A673 (cell line): ENCODE measurements around the gene PFN2. TPM values are rescaled to one million over a fixed set of nuclear protein-coding genes. Genes with fewer than 3 reads are reported as not detected.
"Not testable (repeated sequence)": the region's sequence is repeated elsewhere in the genome, so short reads cannot be mapped to it uniquely, and the experiment has no call there.

ENCODE experiments used
- BruUV-seq: library from RNA; stranded (reverse); fragments of 400-500 nt; replicated peaks from 2 replicates; lab custom pipeline; 2021; lab: Mats Ljungman, UMichigan
- CTCF ChIA-PET: fragments of 300-600 bp; sonication (Branson Sonifier 250); formaldehyde crosslinking; loops from one replicate; lab custom pipeline; 2022; ENCODE audit warnings: antibody characterized with exemption; lab: Charles Lee
- POLR2A ChIA-PET: fragments of 300-600 bp; sonication (Branson Sonifier 250); formaldehyde crosslinking; loops from one replicate; lab custom pipeline; 2022; ENCODE audit warnings: antibody characterized with exemption; ENCODE audit not compliant: low non-redundant PET; lab: Charles Lee
- DNase-seq: peaks from one replicate; pipeline ENCODE4 v3.0.0-alpha.2; 2015; ENCODE audit warnings: low spot score
- H3K27ac ChIP-seq: fragments of 200-600 bp; sonication (generic); 2 replicates; pipeline ENCODE4 v1.5.1; 2016; ENCODE audit warnings: mixed run types, low read depth, mild to moderate bottlenecking, mixed read lengths, antibody characterized with exemption, low read length; ENCODE audit not compliant: poor library complexity, severe bottlenecking
- H3K27me3 ChIP-seq: fragments of 200-600 bp; sonication (generic); replicated peaks from 2 replicates; pipeline ENCODE4 v1.6.1; 2017; ENCODE audit warnings: mixed run types, low read depth, mild to moderate bottlenecking, mixed read lengths, antibody characterized with exemption, low read length; ENCODE audit not compliant: insufficient read depth, poor library complexity
- H3K36me3 ChIP-seq: fragments of 200-600 bp; sonication (generic); 2 replicates; pipeline ENCODE4 v1.6.1; 2016; ENCODE audit warnings: mixed run types, mild to moderate bottlenecking, mixed read lengths, antibody characterized with exemption, low read length; ENCODE audit not compliant: insufficient read depth, poor library complexity, severe bottlenecking
- H3K4me1 ChIP-seq: fragments of 200-600 bp; sonication (generic); 2 replicates; pipeline ENCODE4 v1.6.1; 2017; ENCODE audit warnings: mixed run types, mild to moderate bottlenecking, mixed read lengths, antibody characterized with exemption, low read length; ENCODE audit not compliant: insufficient read depth, poor library complexity, severe bottlenecking
- H3K4me3 ChIP-seq: fragments of 200-600 bp; sonication (generic); 2 replicates; pipeline ENCODE4 v1.5.1; 2016; ENCODE audit warnings: low read depth, mixed run types, mild to moderate bottlenecking, mixed read lengths, low read length; ENCODE audit not compliant: poor library complexity, severe bottlenecking
- H3K9me3 ChIP-seq: fragments of 200-600 bp; sonication (generic); 2 replicates; pipeline ENCODE4 v1.6.1; 2016; ENCODE audit warnings: mixed run types, low read depth, mild to moderate bottlenecking, mixed read lengths, antibody characterized with exemption, low read length; ENCODE audit not compliant: poor library complexity, severe bottlenecking
- EZH2 ChIP-seq: fragments of 200-600 bp; sonication (generic); IDR thresholded peaks from 2 replicates; pipeline ENCODE4 v1.6.1; 2017; ENCODE audit warnings: borderline replicate concordance, low read depth, mild to moderate bottlenecking, mixed read lengths, antibody characterized with exemption, low read length; ENCODE audit not compliant: poor library complexity, severe bottlenecking
- intact Hi-C: fragments of 100-400 bp; cut with micrococcal nuclease; formaldehyde crosslinking; loops from one replicate; pipeline ENCODE4 v1.10.0; 2022; ENCODE audit not compliant: unreplicated experiment
- total RNA-seq: library from RNA; stranded (reverse); gene quantifications from 2 replicates; pipeline ENCODE4 v1.2.3, GENCODE V29; 2021
- TF ChIP-seq, protein P1 (sequence below): fragments of 300-800, 200-600 bp; sonication (generic); conservative IDR thresholded peaks from 2 replicates; pipeline ENCODE4 v1.5.1; 2017; ENCODE audit warnings: low read depth, mild to moderate bottlenecking, antibody characterized with exemption, low read length, moderate library complexity, mixed read lengths

The PFN2 gene
- total RNA-seq, 1 experiment from 2014 or later = 374 TPM

DNA sequence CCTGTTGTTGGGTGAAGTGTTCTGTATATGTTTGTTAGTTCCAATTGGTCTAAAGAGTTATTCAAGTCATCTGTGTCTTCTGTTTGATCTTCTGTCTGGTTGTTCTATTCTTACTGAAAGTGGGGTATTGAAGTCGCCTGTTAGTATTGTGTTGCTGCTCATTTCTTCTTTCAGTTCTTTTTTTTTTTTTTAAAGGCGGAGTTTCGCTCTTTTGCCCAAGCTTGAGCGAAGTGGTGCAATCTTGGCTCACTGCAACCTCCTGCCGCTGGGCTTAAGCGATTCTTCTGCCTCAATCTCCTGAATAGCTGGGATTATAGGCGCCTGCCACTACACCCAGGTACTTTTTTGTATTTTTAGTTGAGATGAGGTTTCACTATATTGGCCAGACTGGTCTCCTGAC is 23.5 kb downstream of the PFN2 start:
- peaks cover 28% of the 10 kb centered on the region for H3K9me3 ChIP-seq
- BruUV-seq = no TSS peak
- TF ChIP-seq, protein P1, sequence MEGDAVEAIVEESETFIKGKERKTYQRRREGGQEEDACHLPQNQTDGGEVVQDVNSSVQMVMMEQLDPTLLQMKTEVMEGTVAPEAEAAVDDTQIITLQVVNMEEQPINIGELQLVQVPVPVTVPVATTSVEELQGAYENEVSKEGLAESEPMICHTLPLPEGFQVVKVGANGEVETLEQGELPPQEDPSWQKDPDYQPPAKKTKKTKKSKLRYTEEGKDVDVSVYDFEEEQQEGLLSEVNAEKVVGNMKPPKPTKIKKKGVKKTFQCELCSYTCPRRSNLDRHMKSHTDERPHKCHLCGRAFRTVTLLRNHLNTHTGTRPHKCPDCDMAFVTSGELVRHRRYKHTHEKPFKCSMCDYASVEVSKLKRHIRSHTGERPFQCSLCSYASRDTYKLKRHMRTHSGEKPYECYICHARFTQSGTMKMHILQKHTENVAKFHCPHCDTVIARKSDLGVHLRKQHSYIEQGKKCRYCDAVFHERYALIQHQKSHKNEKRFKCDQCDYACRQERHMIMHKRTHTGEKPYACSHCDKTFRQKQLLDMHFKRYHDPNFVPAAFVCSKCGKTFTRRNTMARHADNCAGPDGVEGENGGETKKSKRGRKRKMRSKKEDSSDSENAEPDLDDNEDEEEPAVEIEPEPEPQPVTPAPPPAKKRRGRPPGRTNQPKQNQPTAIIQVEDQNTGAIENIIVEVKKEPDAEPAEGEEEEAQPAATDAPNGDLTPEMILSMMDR = no peak
- no peak for TF ChIP-seq EZH2
- no peak for DNase-seq
- H3K36me3 ChIP-seq = peaks cover 22% of the 10 kb centered on the region
- no peak overlapping the region for H3K4me3 ChIP-seq
- H3K27ac ChIP-seq = no peak overlapping the region
- no peaks in the 10 kb centered on the region for H3K27me3 ChIP-seq
- ChIA-PET POLR2A (no interaction called here), CTCF (no interaction called here)
- intact Hi-C loops = no loop called here
- no peaks in the 10 kb centered on the region for H3K4me1 ChIP-seq

DNA sequence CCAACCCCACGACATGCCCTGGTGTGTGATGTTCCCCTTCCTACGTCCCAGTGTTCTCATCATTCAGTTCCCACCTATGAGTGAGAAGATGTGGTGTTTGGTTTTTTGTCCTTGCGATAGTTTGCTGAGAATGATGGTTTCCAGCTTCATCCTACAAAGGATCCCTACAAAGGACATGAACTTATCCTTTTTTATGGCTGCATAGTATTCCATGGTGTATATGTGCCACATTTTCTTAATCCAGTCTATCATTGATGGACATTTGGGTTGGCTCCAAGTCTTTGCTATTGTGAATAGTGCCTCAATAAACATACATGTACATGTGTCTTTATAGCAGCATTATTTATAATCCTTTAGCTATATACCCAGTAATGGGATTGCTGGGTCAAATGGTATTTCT is 26.7 kb downstream of the PFN2 start:
- CTCF ChIA-PET, POLR2A ChIA-PET: not testable (repeated sequence)

DNA sequence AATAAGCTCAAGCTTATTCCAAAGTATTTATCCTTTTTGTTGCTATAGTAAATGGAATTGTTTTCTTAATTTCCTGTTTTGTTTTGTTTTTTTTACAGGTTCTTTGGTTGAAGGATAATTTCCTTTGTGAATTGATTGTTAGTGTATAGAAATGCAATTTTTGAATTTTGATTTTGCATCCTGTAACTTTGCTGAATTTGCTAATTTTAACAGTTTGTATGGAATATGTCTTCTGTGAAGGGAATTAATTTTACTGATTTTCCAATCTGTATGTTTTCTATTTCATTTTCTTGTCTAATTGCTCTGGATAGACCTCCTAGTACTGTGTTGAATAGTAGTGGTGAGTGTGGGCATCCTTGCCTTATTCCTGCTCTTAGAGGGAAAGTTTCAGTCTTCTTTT is 28.3 kb downstream of the PFN2 start:
- H3K4me1 ChIP-seq = no peaks in the 10 kb centered on the region
- no peaks in the 10 kb centered on the region for H3K27me3 ChIP-seq
- TF ChIP-seq, protein P1 = no peak
- no peak for TF ChIP-seq EZH2
- H3K4me3 ChIP-seq = no peak overlapping the region
- H3K27ac ChIP-seq = no peak overlapping the region
- intact Hi-C loops = no loop called here
- ChIA-PET CTCF (no interaction called here), POLR2A (no interaction called here)
- no peak for DNase-seq
- H3K36me3 ChIP-seq = peaks cover 9% of the 10 kb centered on the region
- no TSS peak for BruUV-seq
- peaks cover 23% of the 10 kb centered on the region for H3K9me3 ChIP-seq

More for the DNA sequence above, 26.7 kb downstream of the PFN2 start:
- H3K36me3 ChIP-seq, intact Hi-C loops, DNase-seq, H3K27me3 ChIP-seq, H3K27ac ChIP-seq, H3K4me1 ChIP-seq, BruUV-seq, H3K4me3 ChIP-seq: not testable (repeated sequence)
- peaks cover 29% of the 10 kb centered on the region for H3K9me3 ChIP-seq

DNA sequence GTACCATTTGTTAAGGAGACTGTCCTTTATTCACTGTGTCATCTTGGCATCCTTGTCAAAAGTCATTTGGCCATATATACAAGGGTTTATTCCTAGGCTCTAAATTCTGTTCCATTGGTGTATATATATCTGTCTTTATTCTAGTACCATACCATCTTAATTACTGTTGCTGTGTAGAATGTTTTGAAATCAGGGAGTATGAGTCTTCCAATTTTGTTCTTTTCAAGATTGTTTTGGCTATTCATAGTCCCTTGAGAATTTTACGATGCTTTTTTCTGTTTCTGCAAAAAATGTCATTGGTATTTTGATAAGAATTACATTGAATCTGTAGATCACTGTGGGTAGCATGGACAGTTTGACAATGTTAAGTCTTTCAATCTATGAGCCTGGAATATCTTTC is 28.7 kb downstream of the PFN2 start:
- Histone ChIP-seq H3K9me3 (peaks cover 22% of the 10 kb centered on the region), H3K4me3 (no peak overlapping the region), H3K27me3 (no peaks in the 10 kb centered on the region), H3K27ac (no peak overlapping the region), H3K4me1 (no peaks in the 10 kb centered on the region), H3K36me3 (peaks cover 9% of the 10 kb centered on the region)
- no peak for TF ChIP-seq EZH2
- TF ChIP-seq, protein P1 = no peak
- ChIA-PET CTCF (no interaction called here), POLR2A (no interaction called here)
- DNase-seq = no peak
- BruUV-seq = no TSS peak
- intact Hi-C loops = no loop called here
